8988T (cell line): Measurements from ENCODE around the gene PLAC8L1.

Experiments used
- DNase-seq: peaks from one replicate; pipeline ENCODE4 v3.0.0; 2011

PLAC8L1 gene

GRCh38 chr5:146040527-146040926 is 64.8 kb downstream of the PLAC8L1 start:
- no peak for DNase-seq

GRCh38 chr5:146039420-146039819 is 66.0 kb downstream of the PLAC8L1 start:
- DNase-seq: no peak

GRCh38 chr5:146034605-146035004 is 70.8 kb downstream of the PLAC8L1 start:
- no peak for DNase-seq
